ENCODE measurements around the gene DCHS2.

- TF ChIP-seq ZNF274 (IDR thresholded peaks at IDR 0.05; ENCODE audit: insufficient read depth, insufficient read length) (no peak), CTCF (IDR thresholded peaks at IDR 0.05 in 2 of 3, conservative IDR thresholded peaks at IDR 0.05 in 1 of 3; ENCODE audit: control insufficient read depth in 2 of 3, extremely low read depth in 1 of 3, insufficient read depth in 1 of 3, low read depth in 3 of 3, low read length in 3 of 3) (no peak)
Measured at GRCh38 chr4:154184238-154184637, 307.4 kb downstream of the DCHS2 start.

All from GM12878 (cell line).